Mucosa of descending colon (tissue), 3 donors: ENCODE measurements around the gene MBNL1. TPM values are rescaled to one million over a fixed set of nuclear protein-coding genes. Genes with fewer than 3 reads are reported as not detected.

Experiments used
- ATAC-seq: fragments of 200-7000 bp; cut with Tn5 transposase; one replicate; pipeline ENCODE4 v1.9.1; 2020; ENCODE audit warnings: mild to moderate bottlenecking, moderate library complexity
- DNase-seq, 3 donors: peaks; one replicate each; pipeline ENCODE4 v3.0.0-alpha.2; 2020
- H3K36me3 ChIP-seq: fragments of 200-600 bp; one replicate; pipeline ENCODE4 v1.8.0; 2021; ENCODE audit warnings: low read depth, mild to moderate bottlenecking
- H3K4me1 ChIP-seq: fragments of 200-600 bp; one replicate; pipeline ENCODE4 v1.8.0; 2021; ENCODE audit warnings: low read depth, mild to moderate bottlenecking
- H3K4me3 ChIP-seq: fragments of 200-600 bp; one replicate; pipeline ENCODE4 v1.8.0; 2021; ENCODE audit warnings: mild to moderate bottlenecking
- H3K9me3 ChIP-seq: fragments of 200-600 bp; one replicate; pipeline ENCODE4 v1.8.0; 2021; ENCODE audit warnings: mild to moderate bottlenecking
- CTCF ChIP-seq: fragments of 200-600 bp; IDR thresholded peaks from one replicate; pipeline ENCODE4 v1.8.0; 2022; ENCODE audit warnings: antibody characterized with exemption, mild to moderate bottlenecking
- intact Hi-C, 2 donors: fragments of 100-400 bp; cut with DNase I in 1 of 2; cut with micrococcal nuclease in 1 of 2; formaldehyde crosslinking; loops; one replicate each; pipeline versions ENCODE4 v1.11.0 to v1.11.1; 2022; cut with DNase I, micrococcal nuclease
- total RNA-seq, 3 donors: library from RNA; stranded (reverse); fragmentation: NEBNext Ultra II Directional in 2 of 3; extraction: Animal tissue kit (Norgen Biotek cat#: 25700) in 2 of 3; gene quantifications; one replicate each; pipeline versions ENCODE4 v1.2.1 to v1.2.4, GENCODE V29; 2021 to 2023
- donor health status: DM: no; HTN: no; CAD: no; lungs with moderate emphysema.
- donor health status: DM: no; HTN: no; CAD: no.
- donor health status: DM: no; HTN: yes; CAD: no.

Gene MBNL1
- total RNA-seq, 3 donors from 2014 or later: 184 to 381 (median 215) TPM

GRCh38 chr3:152374262-152374990 lies 105.7 kb downstream of the MBNL1 start:
- no peaks in the 10 kb centered on the region for H3K36me3 ChIP-seq
- intact Hi-C loops: no loop called here
- ATAC-seq (no peak), DNase-seq (no peak)
- no peak overlapping the region for H3K4me3 ChIP-seq
- no peaks in the 10 kb centered on the region for H3K4me1 ChIP-seq
- H3K9me3 ChIP-seq: no peaks in the 10 kb centered on the region
- TF ChIP-seq CTCF: no peak

GRCh38 chr3:152375546-152375945 lies 106.8 kb downstream of the MBNL1 start:
- no peak for TF ChIP-seq CTCF
- Histone ChIP-seq H3K9me3 (no peaks in the 10 kb centered on the region), H3K4me1 (no peaks in the 10 kb centered on the region), H3K36me3 (no peaks in the 10 kb centered on the region), H3K4me3 (no peak overlapping the region)
- no peak for DNase-seq
- intact Hi-C loops: no loop called here
- no peak for ATAC-seq

GRCh38 chr3:152376351-152377183 lies 107.8 kb downstream of the MBNL1 start:
- no peak for TF ChIP-seq CTCF
- H3K4me1 ChIP-seq: no peaks in the 10 kb centered on the region

GRCh38 chr3:152377184-152377570 lies 108.4 kb downstream of the MBNL1 start:
- no peak for ATAC-seq
- Histone ChIP-seq H3K4me1 (no peaks in the 10 kb centered on the region), H3K4me3 (no peak overlapping the region)

More at GRCh38 chr3:152376351-152377183, 107.8 kb downstream of the MBNL1 start:
- DNase-seq: peak in 1 of 3 donors; percentile 27
- Histone ChIP-seq H3K36me3 (no peaks in the 10 kb centered on the region), H3K4me3 (no peak overlapping the region), H3K9me3 (no peaks in the 10 kb centered on the region)
- peak; percentile 70 for ATAC-seq
- intact Hi-C loops: no loop called here

More at GRCh38 chr3:152377184-152377570, 108.4 kb downstream of the MBNL1 start:
- H3K9me3 ChIP-seq: no peaks in the 10 kb centered on the region
- TF ChIP-seq CTCF: no peak
- intact Hi-C loops: no loop called here
- H3K36me3 ChIP-seq: no peaks in the 10 kb centered on the region
- no peak for DNase-seq
